GM10266 (cell line): Measurements from ENCODE around the gene SLC4A1AP.

ENCODE experiments used
- DNase-seq: peaks from one replicate; pipeline ENCODE4 v3.0.0; 2012; ENCODE audit errors: extremely low spot score
- TF ChIP-seq, protein P1 (sequence below): IDR thresholded peaks from 2 replicates; pipeline ENCODE4 v1.5.1; 2012; ENCODE audit warnings: mild to moderate bottlenecking, low read depth; ENCODE audit not compliant: control insufficient read depth, insufficient read depth; ENCODE audit errors: missing control alignments

SLC4A1AP gene

GRCh38 chr2:27655155-27655951 is 8.3 kb upstream of the SLC4A1AP start:
- no peak for DNase-seq
- TF ChIP-seq, protein P1, sequence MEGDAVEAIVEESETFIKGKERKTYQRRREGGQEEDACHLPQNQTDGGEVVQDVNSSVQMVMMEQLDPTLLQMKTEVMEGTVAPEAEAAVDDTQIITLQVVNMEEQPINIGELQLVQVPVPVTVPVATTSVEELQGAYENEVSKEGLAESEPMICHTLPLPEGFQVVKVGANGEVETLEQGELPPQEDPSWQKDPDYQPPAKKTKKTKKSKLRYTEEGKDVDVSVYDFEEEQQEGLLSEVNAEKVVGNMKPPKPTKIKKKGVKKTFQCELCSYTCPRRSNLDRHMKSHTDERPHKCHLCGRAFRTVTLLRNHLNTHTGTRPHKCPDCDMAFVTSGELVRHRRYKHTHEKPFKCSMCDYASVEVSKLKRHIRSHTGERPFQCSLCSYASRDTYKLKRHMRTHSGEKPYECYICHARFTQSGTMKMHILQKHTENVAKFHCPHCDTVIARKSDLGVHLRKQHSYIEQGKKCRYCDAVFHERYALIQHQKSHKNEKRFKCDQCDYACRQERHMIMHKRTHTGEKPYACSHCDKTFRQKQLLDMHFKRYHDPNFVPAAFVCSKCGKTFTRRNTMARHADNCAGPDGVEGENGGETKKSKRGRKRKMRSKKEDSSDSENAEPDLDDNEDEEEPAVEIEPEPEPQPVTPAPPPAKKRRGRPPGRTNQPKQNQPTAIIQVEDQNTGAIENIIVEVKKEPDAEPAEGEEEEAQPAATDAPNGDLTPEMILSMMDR = no peak

GRCh38 chr2:27661371-27661770 is 2.3 kb upstream of the SLC4A1AP start:
- DNase-seq = no peak
- TF ChIP-seq, protein P1 = no peak

- TF ChIP-seq, protein P1 = no peak
- no peak for DNase-seq
Observed at GRCh38 chr2:27664154-27664574, 475 bp downstream of the SLC4A1AP start.

DNA sequence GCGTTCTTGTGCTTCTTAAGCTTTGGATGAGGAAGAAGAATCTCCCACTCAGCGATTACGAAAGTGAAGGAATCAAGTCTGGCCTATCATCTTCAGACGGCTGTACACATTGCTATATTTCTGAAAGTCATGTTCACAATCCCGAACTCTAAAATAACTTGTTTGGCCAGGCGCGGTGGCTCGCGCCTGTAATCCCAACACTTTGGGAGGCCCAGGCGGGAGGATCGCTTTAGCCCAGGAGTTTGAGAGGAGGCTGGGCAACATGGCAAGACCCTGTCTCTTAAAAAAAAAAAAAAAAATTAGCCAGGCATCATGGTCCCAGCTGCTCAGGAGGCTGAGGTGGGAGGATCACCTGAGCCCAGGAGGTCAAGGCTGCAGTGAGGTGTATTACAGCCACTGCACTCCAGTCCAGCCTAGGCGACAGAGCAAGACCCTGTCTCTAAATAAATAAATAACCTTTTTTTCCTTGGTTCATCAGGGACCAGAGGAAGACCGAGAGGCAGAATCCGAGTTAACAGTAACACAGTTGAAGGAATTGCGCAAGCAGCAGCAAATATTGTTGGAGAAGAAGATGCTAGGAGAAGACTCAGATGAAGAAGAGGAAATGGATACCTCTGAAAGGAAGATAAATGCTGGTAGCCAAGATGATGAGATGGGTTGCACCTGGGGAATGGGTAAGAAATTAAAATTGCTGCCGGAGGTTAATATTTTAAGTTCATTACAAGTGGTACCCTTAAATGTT is 1.1 kb downstream of the SLC4A1AP start:
- no peak for DNase-seq

DNA sequence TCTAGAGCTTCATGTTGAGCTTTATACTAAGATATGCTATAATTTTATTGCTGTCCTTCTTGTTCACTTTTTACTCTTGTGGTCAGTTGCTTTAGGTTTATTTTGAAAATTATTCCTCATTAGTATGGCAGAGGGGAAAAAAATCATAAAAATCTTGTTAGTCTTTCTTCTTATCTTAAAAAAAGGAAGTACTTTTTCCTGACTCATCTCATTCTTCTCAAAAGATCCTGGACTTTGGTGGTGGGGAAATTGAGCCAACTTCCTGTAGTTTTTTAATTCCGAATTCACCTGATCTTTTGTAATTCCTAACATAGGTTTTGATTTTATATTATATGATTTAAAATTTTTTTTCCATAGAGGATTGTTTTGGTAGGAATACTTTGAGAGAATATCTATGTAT is 3.8 kb downstream of the SLC4A1AP start:
- DNase-seq = no peak
- TF ChIP-seq, protein P1 = no peak

More for the DNA sequence above, 1.1 kb downstream of the SLC4A1AP start:
- TF ChIP-seq, protein P1 = no peak

DNA sequence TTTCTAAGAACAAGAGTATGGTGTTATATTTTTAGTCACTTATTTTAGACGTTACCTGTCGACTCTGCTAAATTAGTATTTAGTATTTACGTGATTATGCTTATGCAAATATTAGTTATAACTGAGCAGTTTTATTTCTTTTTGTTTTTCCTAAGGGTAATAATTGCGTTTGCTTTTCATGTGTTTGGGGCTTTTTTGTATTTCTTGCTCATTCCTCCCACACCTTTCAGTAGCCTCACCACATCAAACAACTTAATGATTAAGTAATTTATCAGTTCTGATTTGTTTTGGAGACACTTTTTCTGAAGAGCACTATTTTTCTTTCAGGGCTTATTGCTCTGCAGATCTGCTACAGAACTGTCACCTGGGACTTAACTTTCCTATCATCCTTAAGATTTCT is 7.5 kb downstream of the SLC4A1AP start:
- TF ChIP-seq, protein P1 = no peak

More for the DNA sequence above, 7.5 kb downstream of the SLC4A1AP start:
- no peak for DNase-seq
